ENCODE measurements around the gene ANKRD17. TPM values are rescaled to one million over a fixed set of nuclear protein-coding genes. Genes with fewer than 3 reads are reported as not detected.

Gene ANKRD17
- total RNA-seq, 1 experiment from 2014 or later: 51.2 TPM

- no peak for TF ChIP-seq CTCF (conservative IDR thresholded peaks at IDR 0.05; ENCODE audit: low read depth, low read length)
- TF ChIP-seq EZH2phosphoT487 (IDR thresholded peaks at IDR 0.05; ENCODE audit: borderline replicate concordance, low read length): no peak
- no peak for TF ChIP-seq EZH2 (IDR thresholded peaks at IDR 0.05; ENCODE audit: low read length, unreplicated experiment)
- H3K4me3 ChIP-seq (ENCODE audit: low read length): no peak overlapping the region
- H3K9me3 ChIP-seq (ENCODE audit: low read length): no peaks in the 10 kb centered on the region
- ChIA-PET CTCF (no interaction called here), POLR2A (ENCODE audit: unreplicated experiment) (no interaction called here)
- intact Hi-C loops (cut with micrococcal nuclease): no loop called here
- peaks cover 5% of the 10 kb centered on the region; the same call in 1 of the 2 replicates for H3K4me1 ChIP-seq (ENCODE audit: insufficient read depth, low read length)
- peaks cover 94% of the 10 kb centered on the region for H3K79me2 ChIP-seq (ENCODE audit: low read length)
- H2AFZ ChIP-seq (ENCODE audit: low read length): no peak overlapping the region
- no peak overlapping the region for H3K9ac ChIP-seq (ENCODE audit: low read length)
- no TSS peak for BruUV-seq (replicated peaks)
- peaks cover 6% of the 10 kb centered on the region; the same call in 1 of the 2 replicates for H3K36me3 ChIP-seq (ENCODE audit: low read depth, low read length)
- H4K20me1 ChIP-seq (ENCODE audit: low read length): peaks cover 13% of the 10 kb centered on the region; the same call in 1 of the 2 replicates
- no peaks in the 10 kb centered on the region for H3F3A ChIP-seq (ENCODE audit: low read length, unreplicated experiment)
- H3K4me2 ChIP-seq (ENCODE audit: low read length): no peak overlapping the region
- H3K27me3 ChIP-seq (ENCODE audit: low read length): no peaks in the 10 kb centered on the region
- no peaks in the 10 kb centered on the region for H3K9me2 ChIP-seq (replicated peaks; ENCODE audit: low read length)
- H3K27ac ChIP-seq (ENCODE audit: low read length): no peak overlapping the region
- DNase-seq: no peak
- no peak for ATAC-seq
Measured at GRCh38 chr4:73193155-73193554, 65.4 kb downstream of the ANKRD17 start.

GRCh38 chr4:73189274-73189810 lies 69.3 kb downstream of the ANKRD17 start:
- no peak overlapping the region for H2AFZ ChIP-seq (ENCODE audit: low read length)
- BruUV-seq (replicated peaks): no TSS peak
- H3K9ac ChIP-seq (ENCODE audit: low read length): no peak overlapping the region
- no peak overlapping the region for H3K27ac ChIP-seq (ENCODE audit: low read length)
- H3F3A ChIP-seq (ENCODE audit: low read length, unreplicated experiment): no peaks in the 10 kb centered on the region
- H3K9me3 ChIP-seq (ENCODE audit: low read length): no peaks in the 10 kb centered on the region
- H3K9me2 ChIP-seq (replicated peaks; ENCODE audit: low read length): no peaks in the 10 kb centered on the region
- H3K27me3 ChIP-seq (ENCODE audit: low read length): no peaks in the 10 kb centered on the region
- H4K20me1 ChIP-seq (ENCODE audit: low read length): peaks cover 6% of the 10 kb centered on the region; the same call in 1 of the 2 replicates
- ATAC-seq: no peak
- no peak overlapping the region for H3K4me2 ChIP-seq (ENCODE audit: low read length)
- H3K36me3 ChIP-seq (ENCODE audit: low read depth, low read length): peaks cover 6% of the 10 kb centered on the region; the same call in 1 of the 2 replicates
- intact Hi-C loops (cut with micrococcal nuclease): loop anchor here (5.0 kb wide), 1 partner anchor 68 kb away; the partner anchor contains the start of gene ANKRD17
- peaks cover 15% of the 10 kb centered on the region for H3K4me1 ChIP-seq (ENCODE audit: insufficient read depth, low read length)
- no peak for TF ChIP-seq EZH2phosphoT487 (IDR thresholded peaks at IDR 0.05; ENCODE audit: borderline replicate concordance, low read length)
- TF ChIP-seq CTCF (conservative IDR thresholded peaks at IDR 0.05; ENCODE audit: low read depth, low read length): no peak
- no peak for TF ChIP-seq EZH2 (IDR thresholded peaks at IDR 0.05; ENCODE audit: low read length, unreplicated experiment)
- H3K4me3 ChIP-seq (ENCODE audit: low read length): no peak overlapping the region
- CTCF ChIA-PET: no interaction called here
- POLR2A ChIA-PET (ENCODE audit: unreplicated experiment): no interaction called here
- peaks cover 93% of the 10 kb centered on the region for H3K79me2 ChIP-seq (ENCODE audit: low read length)
- no peak for DNase-seq

- Histone ChIP-seq H3F3A (ENCODE audit: low read length, unreplicated experiment) (no peaks in the 10 kb centered on the region), H3K4me2 (ENCODE audit: low read length) (peak overlapping the region; percentile 38), H3K4me3 (ENCODE audit: low read length) (peak overlapping the region; percentile 11; the same call in 1 of the 2 replicates), H3K36me3 (ENCODE audit: low read depth, low read length) (peaks cover 6% of the 10 kb centered on the region), H2AFZ (ENCODE audit: low read length) (no peak overlapping the region), H3K27ac (ENCODE audit: low read length) (peak overlapping the region; percentile 29), H4K20me1 (ENCODE audit: low read length) (peaks cover 11% of the 10 kb centered on the region), H3K4me1 (ENCODE audit: insufficient read depth, low read length) (peaks cover 9% of the 10 kb centered on the region), H3K79me2 (ENCODE audit: low read length) (peaks cover 92% of the 10 kb centered on the region), H3K27me3 (ENCODE audit: low read length) (no peaks in the 10 kb centered on the region), H3K9me2 (replicated peaks; ENCODE audit: low read length) (no peaks in the 10 kb centered on the region), H3K9me3 (ENCODE audit: low read length) (no peaks in the 10 kb centered on the region), H3K9ac (ENCODE audit: low read length) (no peak overlapping the region)
- DNase-seq (peak; percentile 61), ATAC-seq (peak; percentile 96)
- BruUV-seq (replicated peaks): no TSS peak
- TF ChIP-seq EZH2 (IDR thresholded peaks at IDR 0.05; ENCODE audit: low read length, unreplicated experiment): no peak
- peak; percentile 27; the same call in 1 of the 2 replicates for TF ChIP-seq CTCF (conservative IDR thresholded peaks at IDR 0.05; ENCODE audit: low read depth, low read length)
- ChIA-PET CTCF (no interaction called here), POLR2A (ENCODE audit: unreplicated experiment) (no interaction called here)
- intact Hi-C loops (cut with micrococcal nuclease): loop anchor here (2.0 to 5.0 kb wide), 2 partner anchors 33 to 70 kb away; partner anchors contain the start of gene ANKRD17
Measured at GRCh38 chr4:73187325-73187724, 71.3 kb downstream of the ANKRD17 start.
